ENCODE results near the gene DIS3L2. TPM values are rescaled to one million over a fixed set of nuclear protein-coding genes. Genes with fewer than 3 reads are reported as not detected.
"Not testable (repeated sequence)": the region's sequence is repeated elsewhere in the genome, so short reads cannot be mapped to it uniquely, and the experiment has no call there.

Gene DIS3L2
- total RNA-seq, 1 donor from 2014 or later, result 34.3 TPM

GRCh38 chr2:232353096-232353495 is 391.6 kb downstream of the DIS3L2 start:
- Mint-ChIP-seq H3K36me3 (ENCODE audit: unreplicated experiment) (peaks cover 3% of the 10 kb centered on the region), H3K27me3 (ENCODE audit: unreplicated experiment) (peaks cover 8% of the 10 kb centered on the region), H3K4me3 (ENCODE audit: unreplicated experiment) (no peak overlapping the region), H3K27ac (ENCODE audit: unreplicated experiment) (no peak overlapping the region), H3K4me1 (ENCODE audit: unreplicated experiment) (no peaks in the 10 kb centered on the region), H3K9me3 (ENCODE audit: unreplicated experiment) (no peaks in the 10 kb centered on the region)
- no peak for TF ChIP-seq CTCF (IDR thresholded peaks at IDR 0.05)
- no peak for DNase-seq (ENCODE audit: extremely low spot score, unreplicated experiment)

GRCh38 chr2:232353660-232354059 is 392.1 kb downstream of the DIS3L2 start:
- Mint-ChIP-seq H3K27me3 (ENCODE audit: unreplicated experiment) (peaks cover 11% of the 10 kb centered on the region), H3K4me1 (ENCODE audit: unreplicated experiment) (no peaks in the 10 kb centered on the region), H3K4me3 (ENCODE audit: unreplicated experiment) (no peak overlapping the region), H3K27ac (ENCODE audit: unreplicated experiment) (no peak overlapping the region), H3K9me3 (ENCODE audit: unreplicated experiment) (no peaks in the 10 kb centered on the region), H3K36me3 (ENCODE audit: unreplicated experiment) (peaks cover 3% of the 10 kb centered on the region)
- no peak for DNase-seq (ENCODE audit: extremely low spot score, unreplicated experiment)
- no peak for TF ChIP-seq CTCF (IDR thresholded peaks at IDR 0.05)

- H3K27ac Mint-ChIP-seq (ENCODE audit: unreplicated experiment), result no peak overlapping the region
- no peak overlapping the region for H3K4me3 Mint-ChIP-seq (ENCODE audit: unreplicated experiment)
- H3K4me1 Mint-ChIP-seq (ENCODE audit: unreplicated experiment), result no peaks in the 10 kb centered on the region
- no peak for DNase-seq (ENCODE audit: extremely low spot score, unreplicated experiment)
- peaks cover 11% of the 10 kb centered on the region for H3K27me3 Mint-ChIP-seq (ENCODE audit: unreplicated experiment)
- H3K9me3 Mint-ChIP-seq (ENCODE audit: unreplicated experiment), result no peaks in the 10 kb centered on the region
- TF ChIP-seq CTCF (IDR thresholded peaks at IDR 0.05), result no peak
- H3K36me3 Mint-ChIP-seq (ENCODE audit: unreplicated experiment), result peaks cover 3% of the 10 kb centered on the region
Observed at GRCh38 chr2:232354069-232354468, 392.6 kb downstream of the DIS3L2 start.

- no peak for DNase-seq (ENCODE audit: extremely low spot score, unreplicated experiment)
- Mint-ChIP-seq H3K9me3 (ENCODE audit: unreplicated experiment) (no peaks in the 10 kb centered on the region), H3K27me3 (ENCODE audit: unreplicated experiment) (peaks cover 6% of the 10 kb centered on the region), H3K36me3 (ENCODE audit: unreplicated experiment) (peaks cover under 1% of the 10 kb centered on the region), H3K4me1 (ENCODE audit: unreplicated experiment) (peaks cover 22% of the 10 kb centered on the region), H3K27ac (ENCODE audit: unreplicated experiment) (no peak overlapping the region), H3K4me3 (ENCODE audit: unreplicated experiment) (no peak overlapping the region)
- TF ChIP-seq CTCF (IDR thresholded peaks at IDR 0.05), result no peak
Observed at GRCh38 chr2:232361646-232362045, 400.1 kb downstream of the DIS3L2 start.

GRCh38 chr2:232362174-232362900 is 400.8 kb downstream of the DIS3L2 start:
- H3K27me3 Mint-ChIP-seq (ENCODE audit: unreplicated experiment), result peaks cover 3% of the 10 kb centered on the region
- H3K9me3 Mint-ChIP-seq (ENCODE audit: unreplicated experiment), result no peaks in the 10 kb centered on the region
- no peak overlapping the region for H3K27ac Mint-ChIP-seq (ENCODE audit: unreplicated experiment)
- no peak overlapping the region for H3K4me3 Mint-ChIP-seq (ENCODE audit: unreplicated experiment)
- TF ChIP-seq CTCF (IDR thresholded peaks at IDR 0.05), result no peak
- peaks cover 22% of the 10 kb centered on the region for H3K4me1 Mint-ChIP-seq (ENCODE audit: unreplicated experiment)
- DNase-seq (ENCODE audit: extremely low spot score, unreplicated experiment), result no peak
- no peaks in the 10 kb centered on the region for H3K36me3 Mint-ChIP-seq (ENCODE audit: unreplicated experiment)

GRCh38 chr2:232363064-232363783 is 401.7 kb downstream of the DIS3L2 start:
- not testable (repeated sequence) for DNase-seq (ENCODE audit: extremely low spot score, unreplicated experiment); H3K27me3 Mint-ChIP-seq (ENCODE audit: unreplicated experiment); H3K36me3 Mint-ChIP-seq (ENCODE audit: unreplicated experiment); H3K9me3 Mint-ChIP-seq (ENCODE audit: unreplicated experiment); H3K4me3 Mint-ChIP-seq (ENCODE audit: unreplicated experiment)
- peaks cover 22% of the 10 kb centered on the region for H3K4me1 Mint-ChIP-seq (ENCODE audit: unreplicated experiment)
- peak overlapping the region; percentile 59 for H3K27ac Mint-ChIP-seq (ENCODE audit: unreplicated experiment)
